SK-N-SH treated with all-trans-retinoic acid at 6 μM for 48 hours (cell line): ENCODE measurements around the gene SMIM5.

Source experiments
- ATAC-seq: fragments of 200-7000 bp; cut with Tn5 transposase; 3 replicates; pipeline ENCODE4 v1.9.1; 2020; ENCODE audit warnings: mild to moderate bottlenecking, moderate library complexity
- ARNTL ChIP-seq: fragments of 450-650 bp; formaldehyde crosslinking; IDR thresholded peaks from 2 replicates; pipeline ENCODE4 v1.5.0; 2020; ENCODE audit warnings: low read depth, mild to moderate bottlenecking, moderate library complexity, borderline replicate concordance
- BACH2 ChIP-seq: fragments of 250-450 bp; sonication (Bioruptor Pico); IDR thresholded peaks from 2 replicates; pipeline ENCODE4 v1.9.0; 2021; ENCODE audit warnings: mild to moderate bottlenecking, borderline replicate concordance
- CREB5 ChIP-seq: fragments of 250-450 bp; sonication (Bioruptor Pico); IDR thresholded peaks from 2 replicates; pipeline ENCODE4 v1.5.1; 2020; ENCODE audit warnings: low read depth, mild to moderate bottlenecking, moderate library complexity
- CSDC2 ChIP-seq: fragments of 250-450 bp; sonication (Bioruptor Pico); IDR thresholded peaks from 2 replicates; pipeline ENCODE4 v1.5.0; 2020; ENCODE audit warnings: mild to moderate bottlenecking, moderate library complexity
- ESRRG ChIP-seq: fragments of 250-450 bp; sonication (Bioruptor Pico); IDR thresholded peaks from 2 replicates; pipeline ENCODE4 v1.6.1; 2021; ENCODE audit warnings: mild to moderate bottlenecking
- GLIS3 ChIP-seq: fragments of 250-450 bp; sonication (Bioruptor Pico); IDR thresholded peaks from 2 replicates; pipeline ENCODE4 v1.5.0; 2020; ENCODE audit warnings: mild to moderate bottlenecking, moderate library complexity
- ISL1 ChIP-seq: fragments of 250-450 bp; sonication (Bioruptor Pico); IDR thresholded peaks from 2 replicates; pipeline ENCODE4 v2.1.2; 2022; ENCODE audit warnings: mild to moderate bottlenecking, moderate library complexity
- OSR1 ChIP-seq: fragments of 250-450 bp; sonication (Bioruptor Pico); IDR thresholded peaks from 2 replicates; pipeline ENCODE4 v1.8.0; 2022; ENCODE audit warnings: moderate library complexity, mild to moderate bottlenecking, inconsistent platforms
- PATZ1 ChIP-seq: fragments of 250-450 bp; sonication (Bioruptor Pico); IDR thresholded peaks from 2 replicates; pipeline ENCODE4 v1.8.0; 2020; ENCODE audit warnings: mild to moderate bottlenecking, moderate library complexity, borderline replicate concordance
- POU6F1 ChIP-seq: fragments of 250-450 bp; sonication (Bioruptor Pico); IDR thresholded peaks from 2 replicates; pipeline ENCODE4 v1.8.0; 2021; ENCODE audit warnings: low read depth, mild to moderate bottlenecking, moderate library complexity, borderline replicate concordance
- PPARA ChIP-seq: fragments of 250-450 bp; sonication (Bioruptor Pico); IDR thresholded peaks from 2 replicates; pipeline ENCODE4 v1.5.0; 2020; ENCODE audit warnings: mild to moderate bottlenecking, borderline replicate concordance
- RARB ChIP-seq: fragments of 250-450 bp; sonication (Bioruptor Pico); IDR thresholded peaks from 2 replicates; pipeline ENCODE4 v1.8.0; 2021; ENCODE audit warnings: mild to moderate bottlenecking, moderate library complexity
- SNAI2 ChIP-seq: fragments of 250-450 bp; sonication (Bioruptor Pico); IDR thresholded peaks from 2 replicates; pipeline ENCODE4 v1.5.0; 2020; ENCODE audit warnings: mild to moderate bottlenecking, moderate library complexity
- TCF4 ChIP-seq: fragments of 250-450 bp; sonication (Bioruptor Pico); IDR thresholded peaks from 2 replicates; pipeline ENCODE4 v1.8.0; 2021; ENCODE audit warnings: mild to moderate bottlenecking, moderate library complexity, borderline replicate concordance
- TOX ChIP-seq: fragments of 250-450 bp; sonication (Bioruptor Pico); IDR thresholded peaks from 2 replicates; pipeline ENCODE4 v1.8.0; 2021; ENCODE audit warnings: mild to moderate bottlenecking, moderate library complexity, borderline replicate concordance
- ZC3H10 ChIP-seq: fragments of 250-450 bp; sonication (Bioruptor Pico); IDR thresholded peaks from 2 replicates; pipeline ENCODE4 v1.5.1; 2021; ENCODE audit warnings: mild to moderate bottlenecking, moderate library complexity
- ZFP3 ChIP-seq: fragments of 250-450 bp; sonication (Bioruptor Pico); IDR thresholded peaks from 2 replicates; pipeline ENCODE4 v1.5.0; 2020; ENCODE audit warnings: mild to moderate bottlenecking, moderate library complexity
- ZFP30 ChIP-seq: fragments of 450-650 bp; formaldehyde crosslinking; IDR thresholded peaks from 2 replicates; pipeline ENCODE4 v1.5.0; 2022; ENCODE audit warnings: mild to moderate bottlenecking, moderate library complexity
- ZNF565 ChIP-seq: fragments of 450-650 bp; formaldehyde crosslinking; conservative IDR thresholded peaks from 2 replicates; pipeline ENCODE4 v1.5.0; 2020; ENCODE audit warnings: low read depth, mild to moderate bottlenecking, moderate library complexity
- ZNF70 ChIP-seq: fragments of 450-650 bp; formaldehyde crosslinking; IDR thresholded peaks from 2 replicates; pipeline ENCODE4 v1.5.0; 2020; ENCODE audit warnings: mild to moderate bottlenecking, moderate library complexity
- ZNF8 ChIP-seq: fragments of 450-650 bp; formaldehyde crosslinking; IDR thresholded peaks from 2 replicates; pipeline ENCODE4 v1.5.0; 2020; ENCODE audit warnings: mild to moderate bottlenecking, moderate library complexity
- TF ChIP-seq, protein P1 (sequence below): fragments of 250-450 bp; sonication (Bioruptor Pico); IDR thresholded peaks from 2 replicates; pipeline ENCODE4 v1.5.1; 2021; ENCODE audit warnings: mild to moderate bottlenecking, moderate library complexity

Gene SMIM5

DNA sequence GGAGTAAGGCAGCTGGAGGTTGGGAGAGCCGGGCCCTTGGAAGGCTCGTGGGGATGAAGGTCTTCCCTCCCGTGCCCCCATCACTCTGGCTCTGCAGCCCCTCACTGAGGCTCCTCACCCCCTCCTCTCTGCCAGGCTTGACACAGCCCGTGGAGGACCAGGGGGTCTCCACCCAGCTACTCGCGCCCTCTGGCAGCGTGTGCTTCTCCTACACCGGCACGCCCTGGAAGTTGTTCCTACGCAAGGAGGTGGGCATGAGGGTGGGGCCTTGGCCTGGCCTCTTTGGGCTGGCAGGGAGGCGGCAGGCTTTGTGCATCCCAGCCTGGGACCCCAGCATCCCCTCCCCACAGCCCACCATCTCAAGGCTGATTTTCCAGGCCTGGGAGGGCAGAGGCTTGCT is 15.6 kb upstream of the SMIM5 start:
- TF ChIP-seq TOX (CRISPR knock-in tag) (no peak), ZFP30 (no peak), TCF4 (CRISPR knock-in tag) (no peak), ZFP3 (CRISPR knock-in tag) (no peak), POU6F1 (CRISPR knock-in tag) (no peak), SNAI2 (CRISPR knock-in tag) (no peak), PPARA (CRISPR knock-in tag) (no peak), ESRRG (CRISPR knock-in tag) (no peak), CSDC2 (no peak), ZC3H10 (CRISPR knock-in tag) (no peak), PATZ1 (CRISPR knock-in tag) (no peak), ARNTL (CRISPR knock-in tag) (no peak), OSR1 (CRISPR knock-in tag) (no peak), BACH2 (no peak)
- TF ChIP-seq, protein P1, sequence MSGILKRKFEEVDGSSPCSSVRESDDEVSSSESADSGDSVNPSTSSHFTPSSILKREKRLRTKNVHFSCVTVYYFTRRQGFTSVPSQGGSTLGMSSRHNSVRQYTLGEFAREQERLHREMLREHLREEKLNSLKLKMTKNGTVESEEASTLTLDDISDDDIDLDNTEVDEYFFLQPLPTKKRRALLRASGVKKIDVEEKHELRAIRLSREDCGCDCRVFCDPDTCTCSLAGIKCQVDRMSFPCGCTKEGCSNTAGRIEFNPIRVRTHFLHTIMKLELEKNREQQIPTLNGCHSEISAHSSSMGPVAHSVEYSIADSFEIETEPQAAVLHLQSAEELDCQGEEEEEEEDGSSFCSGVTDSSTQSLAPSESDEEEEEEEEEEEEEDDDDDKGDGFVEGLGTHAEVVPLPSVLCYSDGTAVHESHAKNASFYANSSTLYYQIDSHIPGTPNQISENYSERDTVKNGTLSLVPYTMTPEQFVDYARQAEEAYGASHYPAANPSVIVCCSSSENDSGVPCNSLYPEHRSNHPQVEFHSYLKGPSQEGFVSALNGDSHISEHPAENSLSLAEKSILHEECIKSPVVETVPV (CRISPR knock-in tag): no peak
- ATAC-seq: no peak

DNA sequence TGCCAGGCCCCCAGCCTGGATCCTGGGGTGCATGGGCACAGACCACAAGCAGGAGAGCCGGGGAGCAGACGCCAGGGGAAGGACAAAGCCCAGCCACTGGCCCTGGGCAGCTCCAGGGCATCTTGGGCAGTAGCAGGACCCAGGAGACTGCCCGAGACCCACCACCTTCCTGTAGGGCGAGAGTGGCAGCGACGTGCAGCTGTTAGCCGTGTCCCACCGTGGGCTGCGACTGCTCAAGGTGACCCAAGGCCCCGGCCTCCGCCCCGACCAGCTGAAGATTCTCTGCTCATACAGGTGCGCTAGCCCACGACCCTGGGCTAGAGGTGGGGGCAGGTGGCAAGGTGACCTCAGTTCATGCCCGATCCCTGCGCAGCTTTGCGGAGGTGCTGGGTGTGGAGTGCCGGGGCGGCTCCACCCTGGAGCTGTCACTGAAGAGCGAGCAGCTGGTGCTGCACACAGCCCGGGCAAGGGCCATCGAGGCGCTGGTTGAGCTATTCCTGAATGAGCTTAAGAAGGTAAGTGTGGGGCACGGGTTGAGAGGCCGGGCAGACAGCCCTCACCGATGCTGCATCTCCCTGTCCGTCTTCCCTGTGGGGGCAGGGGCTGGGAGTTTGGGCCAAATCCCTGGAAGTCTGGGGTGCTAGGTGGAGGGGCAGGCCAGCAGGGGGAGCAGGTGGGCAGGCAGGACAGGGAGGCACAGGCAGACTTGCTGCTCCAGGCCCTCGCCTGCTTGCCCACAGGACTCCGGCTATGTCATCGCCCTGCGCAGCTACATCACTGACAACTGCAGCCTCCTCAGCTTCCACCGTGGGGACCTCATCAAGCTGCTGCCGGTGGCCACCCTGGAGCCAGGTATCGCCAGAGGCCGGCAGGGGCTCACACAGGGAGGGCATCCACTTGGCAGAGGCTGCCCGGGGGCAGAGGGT is 13.5 kb upstream of the SMIM5 start:
- TF ChIP-seq, protein P1 (CRISPR knock-in tag): no peak
- TF ChIP-seq ESRRG (CRISPR knock-in tag) (no peak), SNAI2 (CRISPR knock-in tag) (no peak), CREB5 (CRISPR knock-in tag) (no peak), ZC3H10 (CRISPR knock-in tag) (no peak), PPARA (CRISPR knock-in tag) (no peak), ZNF565 (no peak), ZNF70 (no peak), ISL1 (CRISPR knock-in tag) (no peak), BACH2 (no peak), ZFP3 (CRISPR knock-in tag) (no peak), OSR1 (CRISPR knock-in tag) (no peak), TCF4 (CRISPR knock-in tag) (no peak), TOX (CRISPR knock-in tag) (no peak), ZFP30 (no peak), ARNTL (CRISPR knock-in tag) (no peak), GLIS3 (no peak), RARB (CRISPR knock-in tag) (no peak), CSDC2 (no peak)
- peak; percentile 77 for ATAC-seq

- ATAC-seq: no peak
- TF ChIP-seq ZNF8 (CRISPR knock-in tag) (no peak), BACH2 (no peak), TCF4 (CRISPR knock-in tag) (no peak), ZNF565 (no peak), RARB (CRISPR knock-in tag) (no peak)
Measured at GRCh38 chr17:75621489-75621888, 11.7 kb upstream of the SMIM5 start.
